DOHH2 (cell line): ENCODE measurements around the gene LDOC1.

ENCODE experiments used
- EZH2phosphoT487 ChIP-seq: fragments of 200-600 bp; sonication (generic); IDR thresholded peaks from 2 replicates; pipeline ENCODE4 v1.6.1; 2017; ENCODE audit warnings: borderline replicate concordance, mild to moderate bottlenecking, antibody characterized with exemption, low read length, moderate library complexity, mixed read lengths
- TF ChIP-seq, protein P1 (sequence below): fragments of 200-600 bp; sonication (generic); IDR thresholded peaks from one replicate; pipeline ENCODE4 v1.5.1; 2014; ENCODE audit warnings: antibody characterized with exemption, mild to moderate bottlenecking, low read depth, low read length; ENCODE audit not compliant: poor library complexity, severe bottlenecking

DNA sequence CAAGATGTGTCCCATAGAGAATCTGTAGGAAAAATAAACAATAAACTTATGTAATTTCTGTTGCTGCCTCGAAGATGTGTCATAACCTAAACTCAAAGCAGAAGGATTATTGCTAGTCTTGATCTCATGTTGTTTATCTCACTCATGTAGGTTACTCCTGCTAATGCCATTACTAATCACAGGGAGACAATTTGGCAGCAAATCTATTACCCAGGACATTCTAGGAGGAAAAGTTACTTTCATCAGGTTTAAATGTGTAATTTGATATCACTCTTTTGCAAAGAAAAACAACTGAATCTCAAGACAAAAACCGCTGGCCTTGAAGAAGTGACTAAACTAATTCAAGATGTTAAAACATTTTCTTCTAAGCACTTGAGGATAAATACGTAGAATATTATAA lies 34.0 kb downstream of the LDOC1 start:
- TF ChIP-seq, protein P1, sequence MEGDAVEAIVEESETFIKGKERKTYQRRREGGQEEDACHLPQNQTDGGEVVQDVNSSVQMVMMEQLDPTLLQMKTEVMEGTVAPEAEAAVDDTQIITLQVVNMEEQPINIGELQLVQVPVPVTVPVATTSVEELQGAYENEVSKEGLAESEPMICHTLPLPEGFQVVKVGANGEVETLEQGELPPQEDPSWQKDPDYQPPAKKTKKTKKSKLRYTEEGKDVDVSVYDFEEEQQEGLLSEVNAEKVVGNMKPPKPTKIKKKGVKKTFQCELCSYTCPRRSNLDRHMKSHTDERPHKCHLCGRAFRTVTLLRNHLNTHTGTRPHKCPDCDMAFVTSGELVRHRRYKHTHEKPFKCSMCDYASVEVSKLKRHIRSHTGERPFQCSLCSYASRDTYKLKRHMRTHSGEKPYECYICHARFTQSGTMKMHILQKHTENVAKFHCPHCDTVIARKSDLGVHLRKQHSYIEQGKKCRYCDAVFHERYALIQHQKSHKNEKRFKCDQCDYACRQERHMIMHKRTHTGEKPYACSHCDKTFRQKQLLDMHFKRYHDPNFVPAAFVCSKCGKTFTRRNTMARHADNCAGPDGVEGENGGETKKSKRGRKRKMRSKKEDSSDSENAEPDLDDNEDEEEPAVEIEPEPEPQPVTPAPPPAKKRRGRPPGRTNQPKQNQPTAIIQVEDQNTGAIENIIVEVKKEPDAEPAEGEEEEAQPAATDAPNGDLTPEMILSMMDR: no peak
- no peak for TF ChIP-seq EZH2phosphoT487
